ENCODE measurements around the gene HMCN1. TPM values are rescaled to one million over a fixed set of nuclear protein-coding genes. Genes with fewer than 3 reads are reported as not detected.
"Not testable (repeated sequence)": the region's sequence is repeated elsewhere in the genome, so short reads cannot be mapped to it uniquely, and the experiment has no call there.

HMCN1 gene
- polyA plus RNA-seq, 1 donor from 2014 or later, result 0.66 TPM

GRCh38 chr1:186183219-186183618 lies 449.0 kb downstream of the HMCN1 start:
- H3K4me3 ChIP-seq (ENCODE audit: low read length), result no peak overlapping the region
- H3K27me3 ChIP-seq (ENCODE audit: insufficient read depth, low read depth, low read length), result no peaks in the 10 kb centered on the region
- H2AFZ ChIP-seq (ENCODE audit: low read depth, low read length), result no peak overlapping the region
- H3K4me2 ChIP-seq (ENCODE audit: low read length), result no peak overlapping the region
- H3F3A ChIP-seq (ENCODE audit: insufficient read depth, low read length, poor library complexity, severe bottlenecking), result no peaks in the 10 kb centered on the region
- no peaks in the 10 kb centered on the region for H3K79me2 ChIP-seq (replicated peaks; ENCODE audit: insufficient read depth, low read length)
- no peaks in the 10 kb centered on the region for H3K9me2 ChIP-seq (ENCODE audit: insufficient read depth, low read length)
- no peak overlapping the region for H3K27ac ChIP-seq (ENCODE audit: low read length)
- H3K9ac ChIP-seq (ENCODE audit: low read length), result no peak overlapping the region
- no peaks in the 10 kb centered on the region for H3K36me3 ChIP-seq (ENCODE audit: insufficient read depth, low read length)
- no peaks in the 10 kb centered on the region for H3K9me3 ChIP-seq (ENCODE audit: low read length)
- no peak for TF ChIP-seq EZH2 (IDR thresholded peaks at IDR 0.05; ENCODE audit: borderline replicate concordance, insufficient read depth, low read length, poor library complexity, severe bottlenecking)
- no peak for TF ChIP-seq MXI1 (conservative IDR thresholded peaks at IDR 0.05; ENCODE audit: poor library complexity, severe bottlenecking)
- H4K20me1 ChIP-seq (ENCODE audit: insufficient read depth), result no peaks in the 10 kb centered on the region

- Histone ChIP-seq H3F3A (ENCODE audit: insufficient read depth, low read length, poor library complexity, severe bottlenecking) (no peaks in the 10 kb centered on the region), H2AFZ (ENCODE audit: low read depth, low read length) (no peak overlapping the region), H3K4me3 (ENCODE audit: low read length) (no peak overlapping the region), H3K36me3 (ENCODE audit: insufficient read depth, low read length) (no peaks in the 10 kb centered on the region), H3K4me2 (ENCODE audit: low read length) (no peak overlapping the region), H3K9ac (ENCODE audit: low read length) (no peak overlapping the region), H3K9me2 (ENCODE audit: insufficient read depth, low read length) (no peaks in the 10 kb centered on the region), H3K9me3 (ENCODE audit: low read length) (no peaks in the 10 kb centered on the region), H4K20me1 (ENCODE audit: insufficient read depth) (no peaks in the 10 kb centered on the region), H3K27me3 (ENCODE audit: insufficient read depth, low read depth, low read length) (no peaks in the 10 kb centered on the region), H3K79me2 (replicated peaks; ENCODE audit: insufficient read depth, low read length) (no peaks in the 10 kb centered on the region), H3K27ac (ENCODE audit: low read length) (no peak overlapping the region)
- no peak for TF ChIP-seq SMC3 (conservative IDR thresholded peaks at IDR 0.05; ENCODE audit: poor library complexity)
- TF ChIP-seq EZH2 (IDR thresholded peaks at IDR 0.05; ENCODE audit: borderline replicate concordance, insufficient read depth, low read length, poor library complexity, severe bottlenecking), result no peak
- TF ChIP-seq RAD21 (conservative IDR thresholded peaks at IDR 0.05), result no peak
- no peak for TF ChIP-seq TAF1 (IDR thresholded peaks at IDR 0.05; ENCODE audit: low read depth)
- TF ChIP-seq, protein P1, sequence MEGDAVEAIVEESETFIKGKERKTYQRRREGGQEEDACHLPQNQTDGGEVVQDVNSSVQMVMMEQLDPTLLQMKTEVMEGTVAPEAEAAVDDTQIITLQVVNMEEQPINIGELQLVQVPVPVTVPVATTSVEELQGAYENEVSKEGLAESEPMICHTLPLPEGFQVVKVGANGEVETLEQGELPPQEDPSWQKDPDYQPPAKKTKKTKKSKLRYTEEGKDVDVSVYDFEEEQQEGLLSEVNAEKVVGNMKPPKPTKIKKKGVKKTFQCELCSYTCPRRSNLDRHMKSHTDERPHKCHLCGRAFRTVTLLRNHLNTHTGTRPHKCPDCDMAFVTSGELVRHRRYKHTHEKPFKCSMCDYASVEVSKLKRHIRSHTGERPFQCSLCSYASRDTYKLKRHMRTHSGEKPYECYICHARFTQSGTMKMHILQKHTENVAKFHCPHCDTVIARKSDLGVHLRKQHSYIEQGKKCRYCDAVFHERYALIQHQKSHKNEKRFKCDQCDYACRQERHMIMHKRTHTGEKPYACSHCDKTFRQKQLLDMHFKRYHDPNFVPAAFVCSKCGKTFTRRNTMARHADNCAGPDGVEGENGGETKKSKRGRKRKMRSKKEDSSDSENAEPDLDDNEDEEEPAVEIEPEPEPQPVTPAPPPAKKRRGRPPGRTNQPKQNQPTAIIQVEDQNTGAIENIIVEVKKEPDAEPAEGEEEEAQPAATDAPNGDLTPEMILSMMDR (IDR thresholded peaks at IDR 0.05; ENCODE audit: poor library complexity, severe bottlenecking), result no peak
- TF ChIP-seq, protein P2, sequence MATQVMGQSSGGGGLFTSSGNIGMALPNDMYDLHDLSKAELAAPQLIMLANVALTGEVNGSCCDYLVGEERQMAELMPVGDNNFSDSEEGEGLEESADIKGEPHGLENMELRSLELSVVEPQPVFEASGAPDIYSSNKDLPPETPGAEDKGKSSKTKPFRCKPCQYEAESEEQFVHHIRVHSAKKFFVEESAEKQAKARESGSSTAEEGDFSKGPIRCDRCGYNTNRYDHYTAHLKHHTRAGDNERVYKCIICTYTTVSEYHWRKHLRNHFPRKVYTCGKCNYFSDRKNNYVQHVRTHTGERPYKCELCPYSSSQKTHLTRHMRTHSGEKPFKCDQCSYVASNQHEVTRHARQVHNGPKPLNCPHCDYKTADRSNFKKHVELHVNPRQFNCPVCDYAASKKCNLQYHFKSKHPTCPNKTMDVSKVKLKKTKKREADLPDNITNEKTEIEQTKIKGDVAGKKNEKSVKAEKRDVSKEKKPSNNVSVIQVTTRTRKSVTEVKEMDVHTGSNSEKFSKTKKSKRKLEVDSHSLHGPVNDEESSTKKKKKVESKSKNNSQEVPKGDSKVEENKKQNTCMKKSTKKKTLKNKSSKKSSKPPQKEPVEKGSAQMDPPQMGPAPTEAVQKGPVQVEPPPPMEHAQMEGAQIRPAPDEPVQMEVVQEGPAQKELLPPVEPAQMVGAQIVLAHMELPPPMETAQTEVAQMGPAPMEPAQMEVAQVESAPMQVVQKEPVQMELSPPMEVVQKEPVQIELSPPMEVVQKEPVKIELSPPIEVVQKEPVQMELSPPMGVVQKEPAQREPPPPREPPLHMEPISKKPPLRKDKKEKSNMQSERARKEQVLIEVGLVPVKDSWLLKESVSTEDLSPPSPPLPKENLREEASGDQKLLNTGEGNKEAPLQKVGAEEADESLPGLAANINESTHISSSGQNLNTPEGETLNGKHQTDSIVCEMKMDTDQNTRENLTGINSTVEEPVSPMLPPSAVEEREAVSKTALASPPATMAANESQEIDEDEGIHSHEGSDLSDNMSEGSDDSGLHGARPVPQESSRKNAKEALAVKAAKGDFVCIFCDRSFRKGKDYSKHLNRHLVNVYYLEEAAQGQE (IDR thresholded peaks at IDR 0.05; ENCODE audit: borderline replicate concordance), result no peak
- TF ChIP-seq POLR2AphosphoS5 (IDR thresholded peaks at IDR 0.05), result no peak
- TF ChIP-seq EP300 (conservative IDR thresholded peaks at IDR 0.05; ENCODE audit: poor library complexity, severe bottlenecking), result no peak
- TF ChIP-seq MXI1 (conservative IDR thresholded peaks at IDR 0.05; ENCODE audit: poor library complexity, severe bottlenecking), result no peak
These were observed 449.9 kb downstream of the HMCN1 start for GRCh38 chr1:186183970-186184628.

DNA sequence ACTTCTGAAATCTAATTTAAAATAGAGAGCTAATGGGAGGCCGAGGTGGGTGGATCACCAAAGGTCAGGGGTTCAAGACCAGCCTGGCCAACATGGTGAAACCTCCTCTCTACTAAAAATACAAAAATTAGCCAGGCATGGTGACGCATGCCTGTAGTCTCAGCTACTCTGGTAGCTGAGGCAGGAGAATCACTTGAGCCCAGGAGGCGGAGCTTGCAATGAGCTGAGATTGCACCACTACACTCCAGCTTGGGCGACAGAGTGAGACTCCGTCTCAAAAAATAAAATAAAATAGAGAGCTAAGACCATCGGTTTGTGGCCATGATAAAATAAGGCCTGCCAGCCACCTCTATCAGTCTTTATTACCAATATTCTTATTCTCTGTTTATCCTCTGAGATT lies 452.1 kb downstream of the HMCN1 start:
- H3K27me3 ChIP-seq (ENCODE audit: insufficient read depth, low read depth, low read length); H3K36me3 ChIP-seq (ENCODE audit: insufficient read depth, low read length): not testable (repeated sequence)

More for the DNA sequence above, 452.1 kb downstream of the HMCN1 start:
- not testable (repeated sequence) for H4K20me1 ChIP-seq (ENCODE audit: insufficient read depth); H2AFZ ChIP-seq (ENCODE audit: low read depth, low read length); H3K4me3 ChIP-seq (ENCODE audit: low read length); H3K79me2 ChIP-seq (replicated peaks; ENCODE audit: insufficient read depth, low read length); H3K9me2 ChIP-seq (ENCODE audit: insufficient read depth, low read length); H3K9me3 ChIP-seq (ENCODE audit: low read length); H3F3A ChIP-seq (ENCODE audit: insufficient read depth, low read length, poor library complexity, severe bottlenecking); H3K9ac ChIP-seq (ENCODE audit: low read length); H3K27ac ChIP-seq (ENCODE audit: low read length); H3K4me2 ChIP-seq (ENCODE audit: low read length)
